Activated CD4-positive, alpha-beta T cell treated with anti-CD3 and anti-CD28 coated beads for 1 hour (primary cell): Measurements from ENCODE around the gene AMACR.

Source experiments
- DNase-seq: peaks from one replicate; pipeline ENCODE4 v3.0.0-alpha.2; 2020

AMACR gene

GRCh38 chr5:34005211-34005610 lies 2.6 kb downstream of the AMACR start:
- DNase-seq, result no peak

DNA sequence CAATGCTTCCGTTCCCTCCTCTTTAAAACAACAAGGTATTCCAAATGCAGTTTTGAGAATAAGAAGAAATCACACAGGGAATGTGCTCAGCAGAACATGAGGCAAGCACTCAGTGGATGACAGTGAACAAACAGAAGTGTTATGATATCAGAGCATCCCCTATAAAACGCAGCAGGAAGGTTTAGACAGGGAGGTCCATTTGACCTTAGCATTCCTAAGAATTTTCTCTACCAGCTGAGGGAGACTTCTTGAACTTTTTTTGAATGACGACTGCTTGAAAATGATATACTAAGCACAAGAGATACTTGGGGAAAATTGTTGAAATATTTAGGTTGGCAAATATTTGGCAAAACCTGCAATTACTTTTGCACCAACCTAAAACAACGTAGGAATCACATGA lies 3.9 kb downstream of the AMACR start:
- no peak for DNase-seq

DNA sequence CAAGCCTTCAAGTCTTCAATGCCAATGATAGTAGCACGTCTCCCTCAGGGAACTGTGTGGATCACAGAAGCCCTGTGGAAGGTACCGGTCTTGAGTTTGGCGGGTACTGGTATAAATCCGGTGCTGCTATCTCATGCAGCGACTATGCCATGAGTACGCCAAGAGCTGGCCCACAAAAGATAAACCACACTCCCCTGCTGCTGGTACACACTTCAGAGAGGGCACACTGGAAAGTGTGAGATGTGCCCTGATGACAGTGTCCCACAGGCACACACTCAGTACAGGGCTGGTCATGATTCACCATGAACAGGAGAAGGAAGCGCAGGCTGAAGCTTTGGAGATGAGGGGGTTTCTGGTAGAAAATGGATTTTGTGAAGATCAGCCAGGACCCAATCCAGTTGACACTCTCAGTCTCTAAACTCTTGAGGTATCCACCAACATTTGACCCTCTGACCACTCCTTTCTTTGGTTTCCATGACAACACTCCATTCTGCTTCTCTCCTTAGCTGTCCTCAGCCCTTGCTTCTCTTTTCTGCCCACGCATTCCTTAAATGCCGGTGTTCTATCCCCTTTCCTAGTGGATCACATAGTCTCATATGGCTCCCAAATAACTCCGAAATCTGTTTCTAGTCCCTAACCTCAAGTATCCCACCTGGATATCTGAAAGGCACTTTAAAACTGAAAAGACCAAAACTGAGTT lies 5.1 kb downstream of the AMACR start:
- DNase-seq, result no peak

- DNase-seq, result no peak
Observed at GRCh38 chr5:34001241-34001841, 6.5 kb downstream of the AMACR start.

DNA sequence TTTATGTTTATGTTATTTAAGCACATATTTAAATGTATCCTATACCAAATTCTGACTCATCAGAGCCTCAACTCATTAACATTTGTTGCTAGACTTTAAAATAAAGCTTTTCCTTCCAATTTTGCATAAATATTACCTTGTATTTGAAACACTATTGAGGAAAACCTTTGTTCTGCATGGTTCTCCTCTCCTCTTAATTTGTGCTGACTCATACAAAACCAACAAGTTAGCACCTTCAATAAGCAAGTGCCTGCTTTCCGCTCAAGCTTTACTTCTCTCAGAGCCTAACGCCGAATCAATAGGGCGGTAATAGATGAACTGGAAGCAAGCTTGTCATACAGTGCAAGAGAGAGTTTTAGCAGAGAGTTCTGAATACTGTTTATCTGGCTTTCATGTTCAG lies 7.9 kb downstream of the AMACR start:
- no peak for DNase-seq

DNA sequence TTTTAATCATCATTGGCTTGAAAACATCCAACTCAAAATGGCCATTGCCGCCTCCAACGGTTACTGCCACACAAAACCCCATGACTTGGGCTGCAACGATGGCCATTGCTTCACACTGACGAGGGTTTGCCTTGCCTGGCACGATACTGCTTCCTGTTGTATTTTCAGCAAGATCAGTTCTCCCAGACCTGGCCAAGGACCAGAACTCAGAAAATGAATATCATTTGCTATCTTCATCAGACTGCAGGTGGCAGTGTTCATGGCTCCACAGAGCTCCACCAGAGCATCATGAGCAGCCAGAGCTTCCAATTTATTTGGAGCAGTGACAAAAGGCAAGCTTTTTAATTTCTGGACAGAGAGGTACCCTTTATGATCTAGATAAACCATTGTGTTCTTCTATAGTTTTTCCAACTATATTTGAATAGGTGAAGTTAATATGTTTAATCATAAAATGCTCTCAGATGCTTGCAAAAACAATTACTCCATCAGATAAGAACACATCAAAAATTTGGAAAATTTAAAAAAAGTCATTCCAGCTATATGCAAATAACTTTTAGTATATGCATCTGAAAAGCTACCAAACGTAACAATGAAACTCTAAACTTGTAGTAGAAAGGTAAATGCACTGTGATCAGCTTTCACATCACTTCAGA lies 10.4 kb downstream of the AMACR start:
- DNase-seq, result no peak

- DNase-seq, result no peak
Observed at GRCh38 chr5:33995865-33996264, 12.0 kb downstream of the AMACR start.

GRCh38 chr5:33994845-33995244 lies 13.0 kb downstream of the AMACR start:
- DNase-seq, result no peak

- no peak for DNase-seq
Observed at GRCh38 chr5:33992864-33993263, 15.0 kb downstream of the AMACR start.

- DNase-seq, result no peak
Observed at GRCh38 chr5:33985447-33985846, 22.4 kb downstream of the AMACR start.

GRCh38 chr5:33984671-33985124 lies 23.2 kb downstream of the AMACR start, which contains the start of gene SLC45A2:
Gene SLC45A2, minus strand, starts transcription at chr5:33984693. Its CDS starts 110 bp downstream, at chr5:33984583.
- DNase-seq, result no peak

DNA sequence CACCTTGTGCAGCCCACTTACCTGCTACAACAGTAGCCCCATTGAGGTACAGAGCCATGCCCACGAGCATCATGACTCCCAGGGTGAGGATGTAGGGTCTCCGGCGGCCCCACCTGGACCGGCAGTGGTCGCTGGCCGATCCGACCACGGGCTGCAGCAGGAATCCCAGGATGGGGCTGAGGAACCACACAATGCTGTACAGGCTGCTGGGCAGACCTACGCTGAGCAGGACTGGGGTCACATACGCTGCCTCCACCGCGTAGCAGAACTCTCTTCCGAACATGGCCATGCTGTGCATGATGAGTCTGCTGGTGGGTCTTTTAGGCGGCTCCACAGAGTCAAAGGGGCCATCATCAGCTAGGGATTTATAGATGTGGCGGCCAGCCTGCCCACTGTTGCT lies 23.7 kb downstream of the AMACR start:
- DNase-seq, result no peak

DNA sequence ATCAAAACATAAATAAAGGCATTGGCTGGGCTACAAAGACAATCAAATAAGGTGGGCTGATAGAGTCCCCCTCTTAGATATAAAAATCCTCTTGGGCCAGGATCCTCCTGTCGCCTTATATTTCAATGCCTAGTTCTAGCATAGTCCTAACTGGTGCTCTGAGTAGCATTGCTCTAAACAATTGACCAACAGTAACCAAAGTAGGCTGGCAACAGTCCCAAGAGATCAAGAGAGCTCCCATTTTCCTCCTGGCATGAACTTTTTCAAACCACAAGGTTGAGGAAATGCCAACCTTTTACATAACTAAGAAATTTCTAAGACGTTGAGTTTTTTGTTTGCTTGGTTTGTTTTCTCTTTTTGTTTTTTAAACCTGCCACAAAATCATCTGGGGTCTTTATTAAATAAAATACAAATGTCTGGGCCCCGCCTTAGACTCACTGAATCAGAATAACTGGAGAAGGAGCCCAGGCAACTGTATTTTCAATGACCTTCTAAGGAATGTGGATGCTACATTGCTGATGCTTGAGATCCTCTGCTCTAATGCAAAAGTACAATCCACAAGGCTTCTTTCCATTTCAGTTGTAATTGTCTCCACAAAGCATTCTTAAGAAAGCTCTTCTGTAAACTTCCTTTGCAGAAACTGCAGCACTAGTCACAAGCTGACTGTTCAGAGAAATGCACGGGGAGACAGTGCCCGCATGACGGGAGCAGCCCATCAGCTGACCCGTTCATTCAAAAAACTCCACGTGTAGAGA lies 26.3 kb downstream of the AMACR start:
- DNase-seq, result no peak

DNA sequence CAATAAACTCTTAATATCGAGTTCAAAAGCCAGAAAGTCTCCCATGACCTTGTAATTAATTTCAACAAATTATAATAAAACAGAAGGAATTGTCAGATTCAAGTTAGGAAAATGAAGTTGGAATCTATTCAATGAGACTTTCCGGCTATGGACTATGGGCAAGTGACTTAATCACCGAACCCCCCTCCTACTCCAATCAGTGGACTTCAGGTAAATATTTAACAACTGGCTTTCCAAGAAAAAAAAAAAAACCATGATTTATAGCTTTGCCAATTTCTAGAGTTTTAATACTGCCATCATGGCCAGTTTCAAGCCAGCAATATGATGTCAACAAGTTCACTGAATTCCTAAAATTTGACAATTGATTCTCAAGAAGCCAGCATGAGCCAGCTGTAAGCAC lies 27.8 kb downstream of the AMACR start:
- no peak for DNase-seq

DNA sequence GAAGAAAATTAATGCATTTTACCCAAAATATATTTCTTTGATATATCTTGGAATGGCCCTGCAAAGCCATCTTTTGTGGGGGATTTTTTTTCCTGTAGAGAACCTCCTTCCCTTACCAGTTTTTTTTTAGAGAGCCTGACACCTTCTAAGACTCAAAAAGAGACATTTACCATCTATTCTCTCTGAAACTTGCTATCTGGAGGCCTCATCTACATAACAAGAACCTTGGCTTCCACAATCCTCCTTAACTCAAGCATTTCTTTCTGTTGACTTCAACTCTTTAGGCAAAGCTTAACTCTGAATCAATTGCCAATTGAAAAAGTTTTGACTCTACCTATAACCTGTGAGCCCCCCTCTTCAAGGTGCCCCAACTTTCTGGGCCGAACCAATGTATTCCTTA lies 29.5 kb downstream of the AMACR start:
- no peak for DNase-seq

- no peak for DNase-seq
Observed at GRCh38 chr5:33976307-33976706, 31.5 kb downstream of the AMACR start.

DNA sequence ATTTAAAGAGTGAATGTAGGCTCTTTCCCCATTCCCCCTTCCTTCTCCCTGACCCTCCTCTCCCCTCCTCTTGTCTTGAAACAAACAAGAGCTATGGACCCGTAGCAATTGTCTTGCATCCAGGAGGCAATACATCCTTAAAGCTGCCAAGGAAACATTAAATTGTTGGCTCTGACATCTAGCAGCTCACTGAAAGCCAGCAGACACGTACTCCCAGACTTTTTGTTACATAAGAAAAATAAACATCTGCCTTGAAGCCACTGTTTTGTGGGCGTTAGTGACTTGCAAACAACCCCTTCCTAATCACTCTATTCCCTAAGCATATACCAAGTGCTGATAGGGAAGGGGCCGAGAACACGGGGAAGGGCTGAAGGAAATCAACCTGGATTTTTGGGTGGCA lies 32.0 kb downstream of the AMACR start:
- no peak for DNase-seq

- DNase-seq, result no peak
Observed at GRCh38 chr5:33973271-33973670, 34.6 kb downstream of the AMACR start.

GRCh38 chr5:33969572-33970452 lies 38.0 kb downstream of the AMACR start:
- no peak for DNase-seq

DNA sequence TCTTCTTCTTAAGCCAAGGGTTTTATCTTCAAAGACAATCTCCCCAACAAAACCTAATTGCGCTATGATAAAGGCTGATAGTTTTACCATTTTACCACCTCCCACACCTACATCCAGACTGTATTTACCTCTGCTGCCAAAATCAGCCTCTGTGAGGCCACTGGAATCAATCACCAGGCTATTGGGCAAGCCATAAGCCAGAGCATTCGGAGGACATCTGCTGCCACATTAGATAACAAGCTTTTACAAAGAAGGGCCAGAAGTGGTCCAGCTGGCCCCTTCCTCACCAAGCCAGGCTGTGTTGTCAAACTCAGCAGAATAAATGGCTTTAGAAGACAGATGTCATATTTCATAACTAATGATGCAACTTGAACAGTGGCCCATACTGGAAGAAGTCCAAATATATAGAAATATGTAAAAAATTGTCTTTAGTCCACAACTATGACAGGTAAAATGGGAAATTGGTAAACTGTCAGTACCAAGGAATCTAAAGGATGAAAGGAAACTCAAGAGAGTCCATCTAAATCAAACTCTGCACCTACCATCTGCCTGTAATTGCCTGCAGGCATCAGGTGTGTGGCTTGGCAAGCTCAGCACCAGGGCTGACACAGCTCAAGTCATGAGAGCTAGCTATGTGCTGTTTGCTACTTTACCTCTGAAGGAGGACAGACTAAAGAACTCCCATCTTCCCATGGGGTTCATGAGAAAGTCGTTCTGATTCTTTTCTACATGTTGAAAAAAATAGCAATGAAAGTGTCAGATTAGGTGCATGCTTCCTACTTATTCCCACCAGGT lies 39.4 kb downstream of the AMACR start:
- no peak for DNase-seq

DNA sequence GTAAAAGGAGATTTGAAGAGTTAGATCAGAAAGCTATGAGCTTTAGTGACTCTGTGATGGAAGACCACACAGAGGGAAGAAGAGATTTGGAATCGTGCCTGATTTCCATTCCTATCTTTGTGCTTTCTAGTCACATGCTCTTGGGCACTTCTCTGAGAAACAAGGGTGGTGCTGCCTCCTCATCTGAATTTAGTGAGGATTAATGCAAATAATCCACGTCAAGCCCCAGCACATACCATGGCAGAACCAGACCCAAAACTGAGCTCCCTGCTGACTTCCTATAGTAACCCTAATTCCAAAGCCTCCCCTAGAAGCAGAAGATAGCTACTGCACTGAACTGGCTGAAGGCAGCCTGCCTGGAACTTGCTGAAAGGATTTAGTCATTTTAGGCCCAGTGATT lies 41.0 kb downstream of the AMACR start:
- no peak for DNase-seq
